Neutrophil (primary cell): ENCODE measurements around the gene DDX50.

Experiments used
- H3K27ac ChIP-seq: fragments of 200-600 bp; sonication (generic); 2 replicates; pipeline ENCODE4 v1.5.1; 2016; ENCODE audit warnings: mild to moderate bottlenecking, moderate library complexity
- H3K27me3 ChIP-seq: fragments of 200-600 bp; sonication (generic); 2 replicates; pipeline ENCODE4 v1.6.0; 2016; ENCODE audit warnings: mild to moderate bottlenecking
- H3K36me3 ChIP-seq: fragments of 200-600 bp; sonication (generic); 2 replicates; pipeline ENCODE4 v1.5.1; 2017
- H3K4me1 ChIP-seq, 2 experiments: fragments of 200-600 bp in 1 of 2; sonication (generic) in 1 of 2; 1 replicate in 1 of 2; 2 replicates in 1 of 2; pipeline versions ENCODE4 v1.5.1 to v1.6.1; 2013 to 2016; ENCODE audit warnings: low read depth in 1 of 2, low read length in 1 of 2, mild to moderate bottlenecking in 1 of 2, moderate library complexity in 1 of 2; ENCODE audit not compliant: control insufficient read depth in 1 of 2, insufficient read depth in 1 of 2
- H3K4me3 ChIP-seq, 2 experiments: fragments of 200-600 bp in 1 of 2; sonication (generic) in 1 of 2; 1 replicate in 1 of 2; 2 replicates in 1 of 2; pipeline ENCODE4 v1.5.1; 2013 to 2016; ENCODE audit warnings: low read depth in 1 of 2, low read length in 1 of 2, mild to moderate bottlenecking in 1 of 2, moderate library complexity in 1 of 2
- H3K9me3 ChIP-seq: fragments of 200-600 bp; sonication (generic); 2 replicates; pipeline ENCODE4 v1.5.1; 2016
- TF ChIP-seq, protein P1 (sequence below): fragments of 200-600 bp; sonication (generic); IDR thresholded peaks from 2 replicates; pipeline ENCODE4 v1.5.1; 2016; ENCODE audit warnings: antibody characterized with exemption

DDX50 gene

DNA sequence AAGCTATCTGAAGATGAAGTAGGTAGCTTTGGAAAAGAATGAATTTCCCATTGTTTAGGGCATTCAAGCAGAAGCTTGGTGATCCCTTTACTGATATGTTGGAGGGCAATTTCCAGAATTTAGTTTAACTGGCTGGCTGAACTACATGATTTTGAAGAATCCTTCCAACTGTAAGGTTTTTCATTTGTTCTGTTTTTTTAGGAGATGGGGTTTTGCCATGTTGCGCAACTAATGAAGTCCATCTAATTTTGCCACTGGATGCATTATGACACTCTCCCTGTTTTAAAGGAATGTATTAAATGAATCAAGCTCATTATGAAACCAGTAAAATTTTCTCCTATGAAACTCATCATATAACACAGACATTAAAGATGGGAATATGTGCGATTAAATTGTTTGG is 6.1 kb upstream of the DDX50 start:
- Histone ChIP-seq H3K4me3 (no peak overlapping the region), H3K27ac (no peak overlapping the region), H3K4me1 (peaks cover 0 to 2% of the 10 kb centered on the region in 2 experiments), H3K36me3 (no peaks in the 10 kb centered on the region), H3K9me3 (no peaks in the 10 kb centered on the region), H3K27me3 (no peaks in the 10 kb centered on the region)
- TF ChIP-seq, protein P1, sequence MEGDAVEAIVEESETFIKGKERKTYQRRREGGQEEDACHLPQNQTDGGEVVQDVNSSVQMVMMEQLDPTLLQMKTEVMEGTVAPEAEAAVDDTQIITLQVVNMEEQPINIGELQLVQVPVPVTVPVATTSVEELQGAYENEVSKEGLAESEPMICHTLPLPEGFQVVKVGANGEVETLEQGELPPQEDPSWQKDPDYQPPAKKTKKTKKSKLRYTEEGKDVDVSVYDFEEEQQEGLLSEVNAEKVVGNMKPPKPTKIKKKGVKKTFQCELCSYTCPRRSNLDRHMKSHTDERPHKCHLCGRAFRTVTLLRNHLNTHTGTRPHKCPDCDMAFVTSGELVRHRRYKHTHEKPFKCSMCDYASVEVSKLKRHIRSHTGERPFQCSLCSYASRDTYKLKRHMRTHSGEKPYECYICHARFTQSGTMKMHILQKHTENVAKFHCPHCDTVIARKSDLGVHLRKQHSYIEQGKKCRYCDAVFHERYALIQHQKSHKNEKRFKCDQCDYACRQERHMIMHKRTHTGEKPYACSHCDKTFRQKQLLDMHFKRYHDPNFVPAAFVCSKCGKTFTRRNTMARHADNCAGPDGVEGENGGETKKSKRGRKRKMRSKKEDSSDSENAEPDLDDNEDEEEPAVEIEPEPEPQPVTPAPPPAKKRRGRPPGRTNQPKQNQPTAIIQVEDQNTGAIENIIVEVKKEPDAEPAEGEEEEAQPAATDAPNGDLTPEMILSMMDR: no peak

- H3K27ac ChIP-seq: no peak overlapping the region
- H3K4me3 ChIP-seq: no peak overlapping the region
- H3K27me3 ChIP-seq: no peaks in the 10 kb centered on the region
- H3K9me3 ChIP-seq: no peaks in the 10 kb centered on the region
- TF ChIP-seq, protein P1: no peak
- no peaks in the 10 kb centered on the region for H3K36me3 ChIP-seq
- H3K4me1 ChIP-seq: peaks cover 15 to 16% of the 10 kb centered on the region in 2 experiments
Observed at GRCh38 chr10:68897336-68897741, 3.8 kb upstream of the DDX50 start.

DNA sequence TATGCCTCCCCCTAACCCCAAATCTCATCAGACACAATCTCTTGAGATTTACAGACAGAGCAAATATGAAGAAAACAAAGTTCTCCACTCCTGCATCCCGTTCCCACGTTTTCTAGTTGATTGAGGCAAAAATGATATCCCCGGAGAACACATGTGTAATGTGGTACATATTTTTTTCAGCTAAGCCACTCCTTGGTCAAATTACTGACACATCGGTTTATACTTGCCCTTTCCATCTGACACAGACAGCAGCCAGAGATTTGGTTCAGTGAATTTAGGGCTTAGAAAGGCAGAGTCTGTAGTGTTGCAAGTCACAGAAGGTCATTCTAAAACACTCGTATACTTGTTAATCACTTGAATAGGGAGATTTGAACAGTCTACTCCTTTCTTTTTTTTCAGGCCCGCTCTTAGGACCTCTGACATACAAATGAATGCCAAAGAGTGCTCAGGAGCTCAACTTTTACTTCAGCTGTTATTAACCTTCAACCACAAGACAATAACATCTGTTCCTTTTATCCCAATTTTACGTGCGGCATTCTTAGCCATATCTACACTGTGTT is 1.8 kb upstream of the DDX50 start:
- TF ChIP-seq, protein P1: no peak
- Histone ChIP-seq H3K4me3 (no peak overlapping the region), H3K27ac (no peak overlapping the region), H3K9me3 (no peaks in the 10 kb centered on the region), H3K36me3 (no peaks in the 10 kb centered on the region), H3K27me3 (no peaks in the 10 kb centered on the region), H3K4me1 (peaks cover 16 to 19% of the 10 kb centered on the region in 2 experiments)

GRCh38 chr10:68900427-68901104 is 549 bp upstream of the DDX50 start:
- H3K27ac ChIP-seq: peak overlapping the region; percentile 95
- TF ChIP-seq, protein P1: no peak
- H3K4me1 ChIP-seq: peaks cover 16 to 19% of the 10 kb centered on the region in 2 experiments
- no peaks in the 10 kb centered on the region for H3K9me3 ChIP-seq
- H3K4me3 ChIP-seq: peak overlapping the region; percentile 70 to 81
- no peaks in the 10 kb centered on the region for H3K27me3 ChIP-seq
- H3K36me3 ChIP-seq: no peaks in the 10 kb centered on the region

- Histone ChIP-seq H3K27me3 (no peaks in the 10 kb centered on the region), H3K4me3 (peak overlapping the region in 1 of 2 experiments; percentile 81), H3K4me1 (peaks cover 16 to 19% of the 10 kb centered on the region in 2 experiments), H3K36me3 (peaks cover 2% of the 10 kb centered on the region), H3K27ac (no peak overlapping the region), H3K9me3 (no peaks in the 10 kb centered on the region)
- TF ChIP-seq, protein P1: no peak
Observed at GRCh38 chr10:68902382-68902781, 1.3 kb downstream of the DDX50 start.
